ENCODE results near the gene SFXN2. TPM values are rescaled to one million over a fixed set of nuclear protein-coding genes. Genes with fewer than 3 reads are reported as not detected.
A peak's percentile ranks its signal among the peaks of the same experiment; 100 is the strongest.

SFXN2 gene
- total RNA-seq, 2 donors from 2014 or later = 30.5 to 32.9 TPM

GRCh38 chr10:102779680-102780526, 65.5 kb downstream of the SFXN2 start:
- H3K27me3 Mint-ChIP-seq (ENCODE audit: insufficient read depth) = no peaks in the 10 kb centered on the region
- DNase-seq = no peak
- TF ChIP-seq, protein P1, sequence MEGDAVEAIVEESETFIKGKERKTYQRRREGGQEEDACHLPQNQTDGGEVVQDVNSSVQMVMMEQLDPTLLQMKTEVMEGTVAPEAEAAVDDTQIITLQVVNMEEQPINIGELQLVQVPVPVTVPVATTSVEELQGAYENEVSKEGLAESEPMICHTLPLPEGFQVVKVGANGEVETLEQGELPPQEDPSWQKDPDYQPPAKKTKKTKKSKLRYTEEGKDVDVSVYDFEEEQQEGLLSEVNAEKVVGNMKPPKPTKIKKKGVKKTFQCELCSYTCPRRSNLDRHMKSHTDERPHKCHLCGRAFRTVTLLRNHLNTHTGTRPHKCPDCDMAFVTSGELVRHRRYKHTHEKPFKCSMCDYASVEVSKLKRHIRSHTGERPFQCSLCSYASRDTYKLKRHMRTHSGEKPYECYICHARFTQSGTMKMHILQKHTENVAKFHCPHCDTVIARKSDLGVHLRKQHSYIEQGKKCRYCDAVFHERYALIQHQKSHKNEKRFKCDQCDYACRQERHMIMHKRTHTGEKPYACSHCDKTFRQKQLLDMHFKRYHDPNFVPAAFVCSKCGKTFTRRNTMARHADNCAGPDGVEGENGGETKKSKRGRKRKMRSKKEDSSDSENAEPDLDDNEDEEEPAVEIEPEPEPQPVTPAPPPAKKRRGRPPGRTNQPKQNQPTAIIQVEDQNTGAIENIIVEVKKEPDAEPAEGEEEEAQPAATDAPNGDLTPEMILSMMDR (conservative IDR thresholded peaks at IDR 0.05) = no peak
- Histone ChIP-seq H3K36me3 (ENCODE audit: control insufficient read depth, insufficient read depth, low read length) (no peaks in the 10 kb centered on the region), H3K27ac (ENCODE audit: low read depth, low read length) (no peak overlapping the region), H3K9ac (ENCODE audit: extremely low read depth, low read length, poor library complexity, severe bottlenecking) (no peak overlapping the region), H3K9me3 (ENCODE audit: control insufficient read depth, low read length) (no peaks in the 10 kb centered on the region), H3K4me1 (ENCODE audit: control insufficient read depth, insufficient read depth, low read length) (peaks cover 35% of the 10 kb centered on the region), H3K27me3 (ENCODE audit: control insufficient read depth, insufficient read depth, low read length, poor library complexity, severe bottlenecking) (no peaks in the 10 kb centered on the region), H3K4me3 (ENCODE audit: low read length) (no peak overlapping the region)
- no peaks in the 10 kb centered on the region for H3K9me3 Mint-ChIP-seq
- no peak overlapping the region for H3K4me3 Mint-ChIP-seq
- H3K27ac Mint-ChIP-seq = no peak overlapping the region
- no peaks in the 10 kb centered on the region for H3K36me3 Mint-ChIP-seq (ENCODE audit: low read depth)
- peaks cover 66% of the 10 kb centered on the region for H3K4me1 Mint-ChIP-seq
- WGBS, 2 experiments (ENCODE audit: insufficient coverage in 1 of 2, insufficient read length in 1 of 2) = 78 to 85% methylated on average over 9 to 10 of the region's 10 CpGs

GRCh38 chr10:102780527-102780808, 66.0 kb downstream of the SFXN2 start:
- H3K27ac Mint-ChIP-seq = no peak overlapping the region
- H3K27me3 ChIP-seq (ENCODE audit: control insufficient read depth, insufficient read depth, low read length, poor library complexity, severe bottlenecking) = no peaks in the 10 kb centered on the region

DNA sequence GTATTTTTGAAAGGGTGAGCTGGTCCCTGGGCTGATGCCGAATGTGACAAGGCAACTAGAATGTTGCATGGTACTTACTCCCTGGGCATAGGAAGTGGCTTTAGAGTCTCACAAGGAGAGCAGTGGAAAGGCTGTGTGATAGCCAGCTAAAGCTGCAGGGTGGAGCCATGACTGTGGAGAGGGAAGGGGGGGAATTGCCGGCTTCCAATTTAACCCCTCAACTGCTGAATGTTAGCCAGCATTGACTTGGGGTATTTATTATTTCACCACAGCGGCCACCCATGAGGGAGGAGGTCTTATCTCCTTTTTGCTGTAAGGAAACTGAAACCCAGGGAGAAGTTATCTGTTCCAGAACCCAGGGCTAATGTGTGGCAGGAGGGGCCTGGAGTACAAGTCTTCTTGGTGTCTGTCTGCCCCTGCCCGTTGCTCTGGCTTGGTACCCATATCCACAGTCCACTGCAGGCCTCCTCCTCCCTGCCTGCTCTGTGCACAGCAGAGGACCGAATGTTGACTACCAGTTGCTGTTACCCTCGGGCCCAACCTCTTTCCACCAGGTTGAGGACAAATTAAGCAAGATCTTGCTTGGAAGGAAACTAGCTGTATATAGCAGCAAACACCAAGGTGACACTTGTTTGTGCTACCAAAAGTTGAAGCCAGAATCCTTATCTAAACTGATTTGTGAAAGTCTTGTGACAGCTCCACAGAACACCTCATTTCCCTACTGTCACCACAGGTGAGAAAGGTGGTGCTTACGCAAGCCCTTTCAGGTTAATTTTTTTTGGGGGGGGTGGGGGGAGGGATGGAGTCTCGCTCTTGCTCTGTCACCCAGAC, 66.9 kb downstream of the SFXN2 start:
- Histone ChIP-seq H3K9ac (ENCODE audit: extremely low read depth, low read length, poor library complexity, severe bottlenecking) (no peak overlapping the region), H3K9me3 (ENCODE audit: control insufficient read depth, low read length) (no peaks in the 10 kb centered on the region), H3K36me3 (ENCODE audit: control insufficient read depth, insufficient read depth, low read length) (no peaks in the 10 kb centered on the region), H3K27me3 (ENCODE audit: control insufficient read depth, insufficient read depth, low read length, poor library complexity, severe bottlenecking) (no peaks in the 10 kb centered on the region), H3K4me3 (ENCODE audit: low read length) (no peak overlapping the region), H3K4me1 (ENCODE audit: control insufficient read depth, insufficient read depth, low read length) (peaks cover 22% of the 10 kb centered on the region), H3K27ac (ENCODE audit: low read depth, low read length) (no peak overlapping the region)
- H3K4me3 Mint-ChIP-seq = no peak overlapping the region
- H3K4me1 Mint-ChIP-seq = peaks cover 53% of the 10 kb centered on the region
- no peak overlapping the region for H3K27ac Mint-ChIP-seq
- H3K27me3 Mint-ChIP-seq (ENCODE audit: insufficient read depth) = no peaks in the 10 kb centered on the region
- TF ChIP-seq, protein P1 (conservative IDR thresholded peaks at IDR 0.05) = no peak
- H3K36me3 Mint-ChIP-seq (ENCODE audit: low read depth) = no peaks in the 10 kb centered on the region
- WGBS, 2 experiments (ENCODE audit: insufficient coverage in 1 of 2, insufficient read length in 1 of 2) = 33 to 66% methylated on average over 5 to 7 of the region's 8 CpGs
- DNase-seq = peak; percentile 79
- H3K9me3 Mint-ChIP-seq = no peaks in the 10 kb centered on the region

More at GRCh38 chr10:102780527-102780808, 66.0 kb downstream of the SFXN2 start:
- Mint-ChIP-seq H3K9me3 (no peaks in the 10 kb centered on the region), H3K4me3 (no peak overlapping the region), H3K27me3 (ENCODE audit: insufficient read depth) (no peaks in the 10 kb centered on the region), H3K4me1 (peaks cover 62% of the 10 kb centered on the region), H3K36me3 (ENCODE audit: low read depth) (no peaks in the 10 kb centered on the region)
- Histone ChIP-seq H3K4me3 (ENCODE audit: low read length) (no peak overlapping the region), H3K27ac (ENCODE audit: low read depth, low read length) (no peak overlapping the region), H3K9me3 (ENCODE audit: control insufficient read depth, low read length) (no peaks in the 10 kb centered on the region), H3K4me1 (ENCODE audit: control insufficient read depth, insufficient read depth, low read length) (peaks cover 31% of the 10 kb centered on the region), H3K9ac (ENCODE audit: extremely low read depth, low read length, poor library complexity, severe bottlenecking) (no peak overlapping the region), H3K36me3 (ENCODE audit: control insufficient read depth, insufficient read depth, low read length) (no peaks in the 10 kb centered on the region)
- TF ChIP-seq, protein P1 (conservative IDR thresholded peaks at IDR 0.05) = no peak
- DNase-seq = no peak
- 94 to 100% methylated on average over 1 of the region's 1 CpG for WGBS, 2 experiments (ENCODE audit: insufficient coverage in 1 of 2, insufficient read length in 1 of 2)

All from endodermal cell (in vitro differentiated cells).